ENCODE measurements around the gene IL11RA.

IL11RA gene

GRCh38 chr9:34651876-34652601 lies at the start of gene IL11RA:
Gene IL11RA (plus strand): TSS chr9:34652185. CDS start chr9:34655218, 3,033 bp downstream.
- TF ChIP-seq CTCF (IDR thresholded peaks at IDR 0.05; ENCODE audit: insufficient read depth, low read length, poor library complexity, severe bottlenecking) (no peak), EZH2phosphoT487 (conservative IDR thresholded peaks at IDR 0.05; ENCODE audit: low read length) (no peak)
- Histone ChIP-seq H3F3A (ENCODE audit: insufficient read depth) (no peaks in the 10 kb centered on the region), H3K36me3 (ENCODE audit: low read length) (no peaks in the 10 kb centered on the region), H3K9ac (ENCODE audit: low read length) (no peak within 1 kb of the TSS), H3K79me2 (ENCODE audit: insufficient read depth, low read length) (no peaks in the 10 kb centered on the region), H3K27me3 (ENCODE audit: low read length) (no peaks in the 10 kb centered on the region), H3K9me2 (replicated peaks; ENCODE audit: insufficient read depth, low read length) (no peaks in the 10 kb centered on the region), H3K9me3 (ENCODE audit: insufficient read depth, low read length) (no peaks in the 10 kb centered on the region), H2AFZ (ENCODE audit: low read depth, low read length, severe bottlenecking) (no peak within 1 kb of the TSS), H3K4me3 (ENCODE audit: insufficient read depth, low read length, poor library complexity, severe bottlenecking) (no peak within 1 kb of the TSS), H3K4me2 (ENCODE audit: low read depth, low read length, poor library complexity, severe bottlenecking) (no peak within 1 kb of the TSS), H3K27ac (ENCODE audit: low read depth, low read length) (no peak within 1 kb of the TSS), H4K20me1 (ENCODE audit: low read depth, low read length) (no peaks in the 10 kb centered on the region)

- no peak overlapping the region for H3K4me3 ChIP-seq (ENCODE audit: insufficient read depth, low read length, poor library complexity, severe bottlenecking)
- H3K9ac ChIP-seq (ENCODE audit: low read length), result no peak overlapping the region
- no peaks in the 10 kb centered on the region for H3K79me2 ChIP-seq (ENCODE audit: insufficient read depth, low read length)
- H3K4me2 ChIP-seq (ENCODE audit: low read depth, low read length, poor library complexity, severe bottlenecking), result no peak overlapping the region
- no peaks in the 10 kb centered on the region for H4K20me1 ChIP-seq (ENCODE audit: low read depth, low read length)
- H3F3A ChIP-seq (ENCODE audit: insufficient read depth), result no peaks in the 10 kb centered on the region
- H3K27ac ChIP-seq (ENCODE audit: low read depth, low read length), result no peak overlapping the region
- no peaks in the 10 kb centered on the region for H3K27me3 ChIP-seq (ENCODE audit: low read length)
- H3K9me2 ChIP-seq (replicated peaks; ENCODE audit: insufficient read depth, low read length), result no peaks in the 10 kb centered on the region
- peak; percentile 97 for TF ChIP-seq CTCF (IDR thresholded peaks at IDR 0.05; ENCODE audit: insufficient read depth, low read length, poor library complexity, severe bottlenecking)
- TF ChIP-seq EZH2phosphoT487 (conservative IDR thresholded peaks at IDR 0.05; ENCODE audit: low read length), result no peak
- H2AFZ ChIP-seq (ENCODE audit: low read depth, low read length, severe bottlenecking), result no peak overlapping the region
- no peaks in the 10 kb centered on the region for H3K36me3 ChIP-seq (ENCODE audit: low read length)
- H3K9me3 ChIP-seq (ENCODE audit: insufficient read depth, low read length), result no peaks in the 10 kb centered on the region
Measured at GRCh38 chr9:34603610-34604231, 48.3 kb upstream of the IL11RA start.

- H2AFZ ChIP-seq (ENCODE audit: low read depth, low read length, severe bottlenecking), result no peak overlapping the region
- no peaks in the 10 kb centered on the region for H3K36me3 ChIP-seq (ENCODE audit: low read length)
- H3K27me3 ChIP-seq (ENCODE audit: low read length), result no peaks in the 10 kb centered on the region
- H3K9ac ChIP-seq (ENCODE audit: low read length), result no peak overlapping the region
- no peaks in the 10 kb centered on the region for H3F3A ChIP-seq (ENCODE audit: insufficient read depth)
- H3K9me3 ChIP-seq (ENCODE audit: insufficient read depth, low read length), result no peaks in the 10 kb centered on the region
- no peaks in the 10 kb centered on the region for H3K9me2 ChIP-seq (replicated peaks; ENCODE audit: insufficient read depth, low read length)
- TF ChIP-seq EZH2phosphoT487 (conservative IDR thresholded peaks at IDR 0.05; ENCODE audit: low read length) (no peak), CTCF (IDR thresholded peaks at IDR 0.05; ENCODE audit: insufficient read depth, low read length, poor library complexity, severe bottlenecking) (no peak)
- H3K4me3 ChIP-seq (ENCODE audit: insufficient read depth, low read length, poor library complexity, severe bottlenecking), result no peak overlapping the region
- H3K27ac ChIP-seq (ENCODE audit: low read depth, low read length), result no peak overlapping the region
- no peaks in the 10 kb centered on the region for H3K79me2 ChIP-seq (ENCODE audit: insufficient read depth, low read length)
- H4K20me1 ChIP-seq (ENCODE audit: low read depth, low read length), result no peaks in the 10 kb centered on the region
- H3K4me2 ChIP-seq (ENCODE audit: low read depth, low read length, poor library complexity, severe bottlenecking), result no peak overlapping the region
Measured at GRCh38 chr9:34606190-34606589, 45.8 kb upstream of the IL11RA start.
